Measurements from ENCODE around the gene IFNA6. TPM values are rescaled to one million over a fixed set of nuclear protein-coding genes. Genes with fewer than 3 reads are reported as not detected.

Gene IFNA6
- total RNA-seq, 2 experiments from 2014 or later: not detected

DNA sequence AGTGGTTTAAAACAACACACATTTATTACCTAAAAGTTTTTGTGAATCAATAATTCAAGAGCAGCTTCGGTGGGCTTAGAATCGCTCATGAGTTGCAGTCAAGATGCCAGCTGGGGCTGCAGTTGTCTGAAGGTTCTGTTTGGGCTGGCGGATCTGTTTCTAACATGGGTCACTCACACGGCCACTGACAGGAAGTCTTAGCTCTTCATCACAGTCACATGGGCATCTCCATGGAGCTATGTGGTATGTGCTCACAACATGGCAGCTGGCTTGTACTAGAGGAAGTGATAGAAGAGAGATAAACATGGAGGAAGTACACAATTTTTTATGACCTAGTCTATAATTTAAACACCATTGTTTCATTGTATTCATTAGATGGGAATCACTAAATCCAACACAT, 26.6 kb downstream of the IFNA6 start:
- peaks cover 46% of the 10 kb centered on the region for H3K36me3 ChIP-seq (ENCODE audit: insufficient read depth, low read length)
- no peak overlapping the region for H3K4me3 ChIP-seq (ENCODE audit: low read depth, low read length, poor library complexity, severe bottlenecking)
- no peak overlapping the region for H2AFZ ChIP-seq (ENCODE audit: low read length)
- H3K9me2 ChIP-seq (ENCODE audit: insufficient read depth, low read length): no peaks in the 10 kb centered on the region
- peaks cover 35% of the 10 kb centered on the region; the same call in 1 of the 2 replicates for H3K79me2 ChIP-seq (ENCODE audit: insufficient read depth, low read depth, low read length)
- intact Hi-C loops (cut with micrococcal nuclease; ENCODE audit: unreplicated experiment): no loop called here
- ChIA-PET CTCF (ENCODE audit: unreplicated experiment) (no interaction called here), POLR2A (interaction anchor here (2.1 kb wide), 1 partner anchor 11 kb away, joined by 7 read pairs; the partner anchor contains the start of gene KLHL9)
- H3K9me3 ChIP-seq (ENCODE audit: low read length): no peaks in the 10 kb centered on the region
- no peak for TF ChIP-seq EZH2phosphoT487 (IDR thresholded peaks at IDR 0.05; ENCODE audit: borderline replicate concordance, low read depth, low read length)
- TF ChIP-seq, protein P1, sequence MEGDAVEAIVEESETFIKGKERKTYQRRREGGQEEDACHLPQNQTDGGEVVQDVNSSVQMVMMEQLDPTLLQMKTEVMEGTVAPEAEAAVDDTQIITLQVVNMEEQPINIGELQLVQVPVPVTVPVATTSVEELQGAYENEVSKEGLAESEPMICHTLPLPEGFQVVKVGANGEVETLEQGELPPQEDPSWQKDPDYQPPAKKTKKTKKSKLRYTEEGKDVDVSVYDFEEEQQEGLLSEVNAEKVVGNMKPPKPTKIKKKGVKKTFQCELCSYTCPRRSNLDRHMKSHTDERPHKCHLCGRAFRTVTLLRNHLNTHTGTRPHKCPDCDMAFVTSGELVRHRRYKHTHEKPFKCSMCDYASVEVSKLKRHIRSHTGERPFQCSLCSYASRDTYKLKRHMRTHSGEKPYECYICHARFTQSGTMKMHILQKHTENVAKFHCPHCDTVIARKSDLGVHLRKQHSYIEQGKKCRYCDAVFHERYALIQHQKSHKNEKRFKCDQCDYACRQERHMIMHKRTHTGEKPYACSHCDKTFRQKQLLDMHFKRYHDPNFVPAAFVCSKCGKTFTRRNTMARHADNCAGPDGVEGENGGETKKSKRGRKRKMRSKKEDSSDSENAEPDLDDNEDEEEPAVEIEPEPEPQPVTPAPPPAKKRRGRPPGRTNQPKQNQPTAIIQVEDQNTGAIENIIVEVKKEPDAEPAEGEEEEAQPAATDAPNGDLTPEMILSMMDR (conservative IDR thresholded peaks at IDR 0.05; ENCODE audit: low read length): no peak
- H3K4me2 ChIP-seq (ENCODE audit: low read length): no peak overlapping the region
- peaks cover 16% of the 10 kb centered on the region; the same call in 1 of the 2 replicates for H4K20me1 ChIP-seq (ENCODE audit: insufficient read depth, low read length)
- no TSS peak for BruUV-seq (replicated peaks)
- DNase-seq (ENCODE audit: low spot score): no peak
- H3K4me1 ChIP-seq (ENCODE audit: insufficient read depth, low read length, poor library complexity, severe bottlenecking): no peaks in the 10 kb centered on the region
- no peak overlapping the region for H3K27ac ChIP-seq (ENCODE audit: low read depth, low read length, poor library complexity, severe bottlenecking)

DNA sequence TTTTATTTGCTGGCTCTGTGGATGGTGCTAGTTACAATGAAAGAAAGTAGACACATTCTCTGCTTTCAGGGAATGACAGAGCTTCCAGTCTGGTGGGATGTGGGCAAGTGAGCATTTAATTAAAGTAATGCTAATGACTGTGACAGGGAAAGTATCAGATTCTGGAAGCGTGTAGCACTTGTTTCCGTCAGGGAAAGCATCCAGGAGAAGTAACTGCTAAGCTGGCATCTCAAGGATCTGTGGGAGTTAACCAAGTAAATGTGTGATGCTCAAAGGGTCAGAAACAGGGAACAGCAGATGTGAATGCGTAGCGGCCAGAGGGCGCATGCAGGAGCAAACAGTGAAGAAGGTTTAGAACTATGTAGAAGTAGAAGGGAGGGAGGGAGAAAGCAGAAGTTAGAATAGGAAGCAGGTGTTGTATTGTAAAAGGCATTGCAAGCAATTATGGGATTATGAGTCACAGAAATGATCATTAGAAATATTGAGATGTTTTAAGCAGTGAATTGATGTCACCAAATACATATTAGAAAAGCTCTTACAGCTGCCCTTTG, 27.7 kb downstream of the IFNA6 start:
- DNase-seq (ENCODE audit: low spot score): no peak
- Histone ChIP-seq H3K36me3 (ENCODE audit: insufficient read depth, low read length) (peaks cover 42% of the 10 kb centered on the region), H3K9me3 (ENCODE audit: low read length) (no peaks in the 10 kb centered on the region), H2AFZ (ENCODE audit: low read length) (no peak overlapping the region), H3K9me2 (ENCODE audit: insufficient read depth, low read length) (no peaks in the 10 kb centered on the region), H3K27ac (ENCODE audit: low read depth, low read length, poor library complexity, severe bottlenecking) (no peak overlapping the region), H3K4me3 (ENCODE audit: low read depth, low read length, poor library complexity, severe bottlenecking) (no peak overlapping the region), H3K79me2 (ENCODE audit: insufficient read depth, low read depth, low read length) (peaks cover 24% of the 10 kb centered on the region; the same call in 1 of the 2 replicates), H4K20me1 (ENCODE audit: insufficient read depth, low read length) (peaks cover 12% of the 10 kb centered on the region; the same call in 1 of the 2 replicates), H3K4me1 (ENCODE audit: insufficient read depth, low read length, poor library complexity, severe bottlenecking) (no peaks in the 10 kb centered on the region), H3K4me2 (ENCODE audit: low read length) (no peak overlapping the region)
- BruUV-seq (replicated peaks): no TSS peak
- intact Hi-C loops (cut with micrococcal nuclease; ENCODE audit: unreplicated experiment): no loop called here
- POLR2A ChIA-PET: interaction anchor here (0.7 to 2.1 kb wide), 5 partner anchors 12 to 396 kb away, joined by 3 to 7 read pairs (median 3); partner anchors contain the start of gene KLHL9
- no peak for TF ChIP-seq EZH2phosphoT487 (IDR thresholded peaks at IDR 0.05; ENCODE audit: borderline replicate concordance, low read depth, low read length)
- TF ChIP-seq, protein P1 (conservative IDR thresholded peaks at IDR 0.05; ENCODE audit: low read length): no peak
- CTCF ChIA-PET (ENCODE audit: unreplicated experiment): no interaction called here

DNA sequence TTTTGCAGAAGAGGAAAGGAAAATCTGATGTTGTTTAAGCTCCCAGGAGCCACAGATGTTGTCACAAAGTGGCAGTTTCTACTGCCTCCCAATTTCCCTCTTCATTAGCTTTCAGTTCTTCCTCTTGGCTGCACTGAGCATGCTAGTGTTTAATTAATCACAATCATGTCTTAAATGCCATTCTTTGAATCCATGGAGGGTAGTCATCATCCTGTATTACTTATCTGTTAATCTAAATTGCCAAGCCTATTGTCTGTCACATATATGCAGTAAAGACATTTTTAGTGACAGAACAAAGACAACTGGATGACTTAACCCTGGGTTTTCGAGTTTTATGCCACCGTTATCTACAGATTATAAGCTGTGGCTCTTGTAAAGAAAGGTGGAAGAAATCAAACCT, 30.2 kb downstream of the IFNA6 start:
- H3K79me2 ChIP-seq (ENCODE audit: insufficient read depth, low read depth, low read length): no peaks in the 10 kb centered on the region; the same call in 1 of the 2 replicates
- no peaks in the 10 kb centered on the region for H3K9me3 ChIP-seq (ENCODE audit: low read length)
- H3K4me2 ChIP-seq (ENCODE audit: low read length): no peak overlapping the region
- intact Hi-C loops (cut with micrococcal nuclease; ENCODE audit: unreplicated experiment): no loop called here
- H3K4me3 ChIP-seq (ENCODE audit: low read depth, low read length, poor library complexity, severe bottlenecking): no peak overlapping the region
- DNase-seq (ENCODE audit: low spot score): no peak
- H3K9me2 ChIP-seq (ENCODE audit: insufficient read depth, low read length): no peaks in the 10 kb centered on the region
- no peak for TF ChIP-seq EZH2phosphoT487 (IDR thresholded peaks at IDR 0.05; ENCODE audit: borderline replicate concordance, low read depth, low read length)
- TF ChIP-seq, protein P1 (conservative IDR thresholded peaks at IDR 0.05; ENCODE audit: low read length): no peak
- no TSS peak for BruUV-seq (replicated peaks)
- H2AFZ ChIP-seq (ENCODE audit: low read length): no peak overlapping the region
- ChIA-PET CTCF (ENCODE audit: unreplicated experiment) (interaction anchor here (0.9 kb wide), 1 partner anchor 75 kb away, joined by 4 read pairs; no protein-coding TSS in a partner anchor), POLR2A (interaction anchor here (1.5 kb wide), 1 partner anchor 9 kb away, joined by 5 read pairs; no protein-coding TSS in a partner anchor)
- H4K20me1 ChIP-seq (ENCODE audit: insufficient read depth, low read length): no peaks in the 10 kb centered on the region
- H3K4me1 ChIP-seq (ENCODE audit: insufficient read depth, low read length, poor library complexity, severe bottlenecking): no peaks in the 10 kb centered on the region
- H3K27ac ChIP-seq (ENCODE audit: low read depth, low read length, poor library complexity, severe bottlenecking): no peak overlapping the region
- H3K36me3 ChIP-seq (ENCODE audit: insufficient read depth, low read length): peaks cover 36% of the 10 kb centered on the region

All from OCI-LY7 (cell line).